Chondrocyte (in vitro differentiated cells): ENCODE results near the gene KLHDC9. TPM values are rescaled to one million over a fixed set of nuclear protein-coding genes. Genes with fewer than 3 reads are reported as not detected.

Source experiments
- DNase-seq: peaks from one replicate; pipeline ENCODE4 v3.0.0; 2021; ENCODE audit warnings: mixed read lengths, low spot score
- H3K27ac Mint-ChIP-seq: one replicate; pipeline ENCODE4 v1.8.0; 2021; ENCODE audit warnings: mild to moderate bottlenecking, moderate library complexity, mixed read lengths; ENCODE audit not compliant: unreplicated experiment
- H3K27me3 Mint-ChIP-seq: 2 replicates; pipeline ENCODE4 v1.8.0; 2021; ENCODE audit warnings: low read depth, mixed read lengths
- H3K36me3 Mint-ChIP-seq: 2 replicates; pipeline ENCODE4 v1.8.0; 2021; ENCODE audit warnings: low read depth, mixed read lengths
- H3K4me1 Mint-ChIP-seq: 2 replicates; pipeline ENCODE4 v1.8.0; 2021; ENCODE audit warnings: low read depth, mild to moderate bottlenecking, mixed read lengths
- H3K4me3 Mint-ChIP-seq: one replicate; pipeline ENCODE4 v1.8.0; 2021; ENCODE audit warnings: mild to moderate bottlenecking, moderate library complexity, mixed read lengths; ENCODE audit not compliant: unreplicated experiment
- H3K9me3 Mint-ChIP-seq: 2 replicates; pipeline ENCODE4 v1.8.0; 2021; ENCODE audit warnings: low read depth, mixed read lengths
- CTCF ChIP-seq: fragments of 200-600 bp; sonication (generic); IDR thresholded peaks from 2 replicates; pipeline ENCODE4 v1.5.0; 2021; ENCODE audit warnings: antibody characterized with exemption, mild to moderate bottlenecking, moderate library complexity
- total RNA-seq: library from RNA; stranded (reverse); gene quantifications from 3 replicates; pipeline ENCODE4 v1.2.1, GENCODE V29; 2021

Gene KLHDC9
- total RNA-seq, 1 donor from 2014 or later, result 1.6 TPM

GRCh38 chr1:161091796-161092507 lies 6.2 kb upstream of the KLHDC9 start:
- Mint-ChIP-seq H3K4me1 (no peaks in the 10 kb centered on the region), H3K27ac (no peak overlapping the region)
- TF ChIP-seq CTCF, result no peak

GRCh38 chr1:161092621-161093028 lies 5.5 kb upstream of the KLHDC9 start:
- TF ChIP-seq CTCF, result no peak
- DNase-seq, result peak; percentile 5
- Mint-ChIP-seq H3K27ac (no peak overlapping the region), H3K27me3 (peaks cover 3% of the 10 kb centered on the region), H3K4me1 (peaks cover 6% of the 10 kb centered on the region), H3K4me3 (no peak overlapping the region), H3K9me3 (no peaks in the 10 kb centered on the region), H3K36me3 (no peaks in the 10 kb centered on the region)

More at GRCh38 chr1:161091796-161092507, 6.2 kb upstream of the KLHDC9 start:
- Mint-ChIP-seq H3K9me3 (no peaks in the 10 kb centered on the region), H3K4me3 (no peak overlapping the region), H3K36me3 (no peaks in the 10 kb centered on the region), H3K27me3 (peaks cover 3% of the 10 kb centered on the region)
- DNase-seq, result peak; percentile 18

- Mint-ChIP-seq H3K27ac (no peak overlapping the region), H3K27me3 (peaks cover 3% of the 10 kb centered on the region), H3K36me3 (no peaks in the 10 kb centered on the region), H3K4me3 (no peak overlapping the region), H3K4me1 (peaks cover 17% of the 10 kb centered on the region), H3K9me3 (no peaks in the 10 kb centered on the region)
- peak; percentile 12 for DNase-seq
- TF ChIP-seq CTCF, result no peak
Observed at GRCh38 chr1:161094481-161094880, 3.7 kb upstream of the KLHDC9 start.

GRCh38 chr1:161095230-161095629 lies 2.9 kb upstream of the KLHDC9 start:
- Mint-ChIP-seq H3K4me1 (peaks cover 17% of the 10 kb centered on the region), H3K27ac (no peak overlapping the region), H3K36me3 (peaks cover 2% of the 10 kb centered on the region), H3K4me3 (no peak overlapping the region), H3K9me3 (no peaks in the 10 kb centered on the region), H3K27me3 (peaks cover 3% of the 10 kb centered on the region)
- no peak for TF ChIP-seq CTCF
- no peak for DNase-seq

GRCh38 chr1:161096015-161096414 lies 2.1 kb upstream of the KLHDC9 start:
- no peaks in the 10 kb centered on the region for H3K9me3 Mint-ChIP-seq
- H3K36me3 Mint-ChIP-seq, result peaks cover 2% of the 10 kb centered on the region
- peaks cover 17% of the 10 kb centered on the region for H3K4me1 Mint-ChIP-seq
- H3K27me3 Mint-ChIP-seq, result peaks cover 3% of the 10 kb centered on the region
- no peak for TF ChIP-seq CTCF
- peak; percentile 3 for DNase-seq
- no peak overlapping the region for H3K4me3 Mint-ChIP-seq
- H3K27ac Mint-ChIP-seq, result no peak overlapping the region
